DMS153 treated with DMSO at 0.1 percent for 48 hours (cell line): ENCODE measurements around the gene BMP6.
"Not testable (repeated sequence)": the region's sequence is repeated elsewhere in the genome, so short reads cannot be mapped to it uniquely, and the experiment has no call there.

ENCODE experiments used
- DNase-seq: peaks from one replicate; lab custom pipeline; 2025; ENCODE audit not compliant: unreplicated experiment; lab: John Stamatoyannopoulos, UW

The BMP6 gene

GRCh38 chr6:7786214-7786661 is 60.3 kb downstream of the BMP6 start:
- DNase-seq = no peak

GRCh38 chr6:7787137-7787608 is 61.3 kb downstream of the BMP6 start:
- no peak for DNase-seq

GRCh38 chr6:7787731-7788130 is 61.8 kb downstream of the BMP6 start:
- no peak for DNase-seq

GRCh38 chr6:7794509-7794908 is 68.6 kb downstream of the BMP6 start:
- no peak for DNase-seq

- no peak for DNase-seq
Observed at GRCh38 chr6:7797386-7797785, 71.5 kb downstream of the BMP6 start.

- no peak for DNase-seq
Observed at GRCh38 chr6:7798751-7799150, 72.9 kb downstream of the BMP6 start.

GRCh38 chr6:7802662-7803061 is 76.8 kb downstream of the BMP6 start:
- no peak for DNase-seq

- DNase-seq = no peak
Observed at GRCh38 chr6:7803214-7803613, 77.3 kb downstream of the BMP6 start.

GRCh38 chr6:7805078-7805849 is 79.4 kb downstream of the BMP6 start:
- peak; percentile 1 for DNase-seq

- DNase-seq = no peak
Observed at GRCh38 chr6:7805850-7806214, 79.9 kb downstream of the BMP6 start.

- DNase-seq = no peak
Observed at GRCh38 chr6:7806711-7807110, 80.8 kb downstream of the BMP6 start.

- no peak for DNase-seq
Observed at GRCh38 chr6:7809346-7809745, 83.4 kb downstream of the BMP6 start.

- no peak for DNase-seq
Observed at GRCh38 chr6:7811441-7811840, 85.5 kb downstream of the BMP6 start.

- no peak for DNase-seq
Observed at GRCh38 chr6:7812623-7813022, 86.7 kb downstream of the BMP6 start.

- no peak for DNase-seq
Observed at GRCh38 chr6:7813193-7813592, 87.3 kb downstream of the BMP6 start.

- DNase-seq = no peak
Observed at GRCh38 chr6:7813704-7814103, 87.8 kb downstream of the BMP6 start.

- DNase-seq = no peak
Observed at GRCh38 chr6:7815716-7816115, 89.8 kb downstream of the BMP6 start.

- DNase-seq = not testable (repeated sequence)
Observed at GRCh38 chr6:7817184-7817583, 91.3 kb downstream of the BMP6 start.

GRCh38 chr6:7818257-7819214 is 92.6 kb downstream of the BMP6 start:
- no peak for DNase-seq

GRCh38 chr6:7819431-7820015 is 93.6 kb downstream of the BMP6 start:
- DNase-seq = no peak

GRCh38 chr6:7820288-7820835 is 94.5 kb downstream of the BMP6 start:
- DNase-seq = no peak
